Measurements from ENCODE around the gene LDB1.

The LDB1 gene

GRCh38 chr10:102113261-102113955 is 6.8 kb downstream of the LDB1 start:
- FAIRE-seq = no peak

- FAIRE-seq = no peak
Observed at GRCh38 chr10:102112210-102112817, 7.9 kb downstream of the LDB1 start.

- no peak for FAIRE-seq
Observed at GRCh38 chr10:102111276-102111675, 8.9 kb downstream of the LDB1 start.

DNA sequence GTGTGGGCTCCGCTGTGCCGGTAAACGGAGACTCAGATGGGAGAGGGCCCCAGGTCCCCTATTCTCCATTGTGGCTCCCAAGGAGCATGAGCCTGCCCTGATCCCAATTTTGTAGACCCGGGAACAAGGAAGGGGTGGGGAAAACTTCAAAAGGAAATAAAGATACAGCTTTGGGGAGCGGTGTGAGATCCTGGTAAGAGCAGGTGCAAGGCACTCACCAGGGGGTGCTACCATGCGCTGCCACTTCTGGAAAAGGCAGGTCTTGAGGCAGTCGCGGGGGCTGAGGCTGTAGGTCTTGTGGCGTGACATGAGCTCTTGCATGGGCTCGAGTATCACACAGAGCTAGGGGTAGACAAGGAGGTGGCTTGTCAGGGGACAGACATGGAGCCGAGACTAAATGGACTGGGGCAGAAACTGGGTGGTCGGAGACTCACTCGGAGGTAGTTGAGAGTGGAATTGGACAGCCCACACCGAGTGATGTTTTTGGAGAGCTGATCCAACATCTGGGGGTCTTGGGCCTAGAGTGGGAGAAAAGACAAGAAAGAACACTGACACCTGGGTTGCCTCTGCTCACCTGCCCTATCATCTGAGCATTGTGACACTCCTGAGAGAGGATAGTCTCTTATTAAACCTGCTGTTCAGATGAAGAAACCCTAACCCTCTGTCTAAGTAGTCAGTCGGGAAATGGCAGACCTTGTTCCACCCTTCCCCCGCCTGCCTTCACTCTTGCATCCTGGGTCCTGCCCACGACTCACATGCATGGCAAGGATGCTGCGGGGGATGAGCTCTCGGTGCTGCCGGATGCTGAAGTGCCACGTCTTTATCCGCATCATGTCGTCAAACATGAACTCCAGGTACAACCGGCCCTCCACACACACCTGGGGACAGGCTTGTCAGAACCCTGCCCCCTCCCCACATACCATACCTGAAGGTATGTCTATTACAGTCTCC is 10.7 kb downstream of the LDB1 start:
- no peak for FAIRE-seq

DNA sequence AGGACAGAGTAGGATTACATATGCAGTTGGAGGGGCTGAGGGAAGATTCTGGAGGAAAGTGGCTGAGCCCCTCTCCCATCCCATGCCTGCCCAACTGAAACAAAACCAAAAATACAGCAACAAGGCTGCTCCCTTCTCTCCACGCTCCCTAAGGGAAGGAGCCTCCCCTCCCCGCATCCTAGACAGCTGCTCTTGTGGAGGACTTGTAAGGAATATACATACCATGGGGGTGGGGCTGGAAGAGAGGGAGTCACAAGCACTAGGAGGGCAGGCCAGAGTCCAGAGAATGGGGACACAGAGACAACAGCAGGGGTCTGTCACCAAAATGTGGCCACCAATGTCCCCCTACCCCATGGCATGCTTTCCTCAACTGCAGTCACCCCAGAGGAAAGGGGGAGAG is 13.2 kb downstream of the LDB1 start:
- FAIRE-seq = no peak

DNA sequence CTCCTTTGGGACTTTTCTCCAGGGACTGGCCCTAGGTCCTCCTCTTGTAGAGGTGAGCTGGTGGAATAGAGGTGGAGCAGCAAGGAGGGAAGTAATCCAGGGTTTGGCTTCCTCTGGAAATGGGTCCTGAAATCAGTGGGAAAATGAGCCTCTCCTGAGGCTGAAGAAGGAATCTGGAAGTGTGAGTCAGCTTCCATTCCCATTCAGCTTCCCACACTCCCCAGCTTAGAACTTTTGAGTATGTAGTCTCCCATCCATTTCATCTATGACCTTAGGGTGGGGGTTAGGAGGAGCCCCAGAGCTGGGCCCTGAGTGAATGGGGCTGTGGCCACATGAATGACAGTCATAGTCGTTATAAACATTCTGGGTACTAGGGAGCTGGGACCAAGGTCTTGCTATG is 17.7 kb downstream of the LDB1 start:
- no peak for FAIRE-seq

DNA sequence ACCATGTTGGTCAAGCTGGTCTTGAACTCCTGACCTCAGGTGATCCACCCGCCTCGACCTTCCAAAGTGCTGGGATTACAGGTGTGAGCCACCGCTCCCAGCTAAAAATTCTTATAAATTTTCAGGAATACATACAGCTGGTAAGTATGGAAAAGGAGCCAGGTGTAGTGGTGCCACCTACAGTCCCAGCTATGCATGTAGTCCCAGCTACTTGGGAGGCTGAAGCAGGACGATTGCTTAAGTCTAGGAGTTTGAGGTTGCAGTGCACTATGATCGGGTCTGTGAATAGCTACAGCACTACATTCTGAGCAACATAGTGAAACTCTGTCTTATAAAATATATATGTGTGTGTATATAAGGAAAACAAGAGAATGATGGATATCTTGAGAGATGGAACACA is 19.0 kb downstream of the LDB1 start:
- no peak for FAIRE-seq

DNA sequence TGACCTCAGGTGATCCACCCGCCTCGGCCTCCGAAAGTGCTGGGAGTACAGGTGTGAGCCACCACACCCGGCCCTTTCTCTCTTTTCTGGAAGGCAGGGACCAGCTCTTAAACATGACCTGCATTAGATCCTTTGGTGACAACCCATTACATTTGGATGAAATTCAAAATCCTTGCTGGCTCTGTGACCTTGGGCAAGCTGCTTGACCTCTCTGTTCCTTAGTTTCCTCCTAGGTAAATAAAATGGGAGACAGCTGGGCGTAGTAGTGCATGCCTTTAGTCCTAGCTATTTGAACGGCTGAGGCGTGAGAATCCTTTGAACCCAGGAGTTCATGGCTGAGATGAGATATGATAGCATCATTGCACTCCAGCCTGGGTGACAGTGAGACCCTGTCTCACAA is 23.7 kb downstream of the LDB1 start:
- FAIRE-seq = no peak

GRCh38 chr10:102090772-102091171 is 29.4 kb downstream of the LDB1 start:
- FAIRE-seq = no peak

DNA sequence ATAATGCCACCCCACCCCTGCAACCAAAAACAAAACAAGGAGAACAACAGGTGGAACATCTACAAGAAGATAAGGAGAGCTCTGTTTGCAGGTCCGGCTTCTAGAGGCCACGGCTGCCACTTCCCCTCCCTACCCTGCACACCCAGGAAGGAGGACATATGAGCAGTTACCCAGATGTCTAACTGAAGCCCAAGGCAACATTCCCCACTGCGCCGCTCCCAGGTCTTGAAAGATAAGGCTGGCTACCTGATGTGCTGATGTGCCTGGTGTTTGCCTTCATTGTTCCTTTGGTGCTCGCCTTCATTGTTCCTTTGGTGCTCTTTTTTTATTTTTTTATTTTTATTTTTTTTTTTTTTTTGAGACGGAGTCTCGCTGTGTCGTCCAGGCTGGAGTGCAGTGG is 34.0 kb downstream of the LDB1 start:
- FAIRE-seq = no peak

DNA sequence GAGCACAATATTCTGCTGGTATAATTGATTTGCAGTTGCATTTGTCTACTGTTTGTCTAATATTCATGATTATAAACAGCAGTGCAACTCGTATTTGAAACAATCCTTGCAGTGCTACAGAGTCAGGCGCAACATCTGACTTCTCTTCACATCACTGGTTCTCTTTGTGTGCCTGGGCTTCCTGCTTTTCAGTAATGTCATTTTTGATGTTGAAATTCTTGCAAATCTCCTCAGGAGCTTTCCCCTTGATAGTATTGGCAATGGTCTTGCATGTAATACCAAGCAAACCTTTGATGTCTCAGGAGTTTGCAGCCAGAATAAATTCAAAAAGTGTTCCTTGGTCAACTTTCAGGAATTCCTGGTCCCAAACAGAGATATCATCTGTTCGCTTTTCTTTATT is 34.8 kb downstream of the LDB1 start:
- no peak for FAIRE-seq

GRCh38 chr10:102083541-102083940 is 36.6 kb downstream of the LDB1 start:
- no peak for FAIRE-seq

- FAIRE-seq = no peak
Observed at GRCh38 chr10:102072673-102073527, 47.3 kb downstream of the LDB1 start.

DNA sequence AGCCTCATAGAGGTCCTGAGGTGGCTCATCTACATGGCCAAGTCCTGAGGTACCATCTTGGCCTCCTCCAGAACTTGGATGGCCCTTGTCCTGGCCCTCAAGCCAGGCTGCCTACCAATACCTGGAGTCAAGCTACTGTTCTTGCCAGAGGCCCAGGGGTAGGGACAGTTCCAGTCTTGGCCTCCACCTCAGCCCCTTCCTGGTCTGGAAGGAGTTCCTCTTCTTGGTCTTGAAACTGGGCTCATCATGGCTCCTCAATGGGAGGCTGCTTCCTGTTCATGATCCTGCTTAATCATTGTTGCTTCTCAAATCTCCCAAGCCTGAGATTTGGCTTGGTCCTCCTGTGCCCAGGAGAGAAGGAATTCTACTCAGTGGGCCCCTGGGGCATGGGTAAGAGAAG is 51.1 kb downstream of the LDB1 start:
- no peak for FAIRE-seq

GRCh38 chr10:102068216-102068615 is 52.0 kb downstream of the LDB1 start:
- no peak for FAIRE-seq

- no peak for FAIRE-seq
Observed at GRCh38 chr10:102067091-102067916, 52.9 kb downstream of the LDB1 start.

DNA sequence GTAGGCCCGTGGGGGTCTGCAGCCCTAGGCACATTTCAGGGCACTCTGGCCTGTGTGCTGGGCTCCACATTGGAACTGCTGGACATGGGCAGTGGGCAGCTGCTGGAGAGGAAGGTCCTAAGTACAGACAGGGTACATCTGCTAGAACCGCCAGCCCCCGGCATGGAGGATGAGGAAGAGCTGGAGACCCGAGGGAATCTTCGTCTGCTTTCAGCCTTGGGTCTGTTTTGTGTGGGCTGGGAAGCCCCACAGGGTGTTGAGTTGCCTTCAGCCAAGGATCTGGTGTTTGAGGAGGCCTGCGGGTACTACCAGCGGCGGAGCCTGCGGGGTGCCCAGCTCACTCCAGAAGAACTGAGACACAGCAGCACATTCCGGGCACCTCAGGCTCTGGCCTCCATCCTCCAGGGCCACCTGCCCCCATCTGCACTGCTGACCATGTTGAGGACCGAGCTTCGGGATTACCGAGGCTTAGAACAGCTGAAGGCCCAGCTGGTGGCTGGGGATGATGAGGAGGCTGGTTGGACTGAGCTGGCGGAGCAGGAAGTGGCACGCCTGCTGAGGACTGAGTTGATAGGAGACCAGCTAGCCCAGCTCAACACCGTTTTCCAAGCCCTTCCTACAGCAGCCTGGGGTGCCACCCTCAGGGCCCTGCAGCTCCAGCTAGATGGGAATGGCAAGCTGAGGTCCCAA is 53.6 kb downstream of the LDB1 start:
- no peak for FAIRE-seq

DNA sequence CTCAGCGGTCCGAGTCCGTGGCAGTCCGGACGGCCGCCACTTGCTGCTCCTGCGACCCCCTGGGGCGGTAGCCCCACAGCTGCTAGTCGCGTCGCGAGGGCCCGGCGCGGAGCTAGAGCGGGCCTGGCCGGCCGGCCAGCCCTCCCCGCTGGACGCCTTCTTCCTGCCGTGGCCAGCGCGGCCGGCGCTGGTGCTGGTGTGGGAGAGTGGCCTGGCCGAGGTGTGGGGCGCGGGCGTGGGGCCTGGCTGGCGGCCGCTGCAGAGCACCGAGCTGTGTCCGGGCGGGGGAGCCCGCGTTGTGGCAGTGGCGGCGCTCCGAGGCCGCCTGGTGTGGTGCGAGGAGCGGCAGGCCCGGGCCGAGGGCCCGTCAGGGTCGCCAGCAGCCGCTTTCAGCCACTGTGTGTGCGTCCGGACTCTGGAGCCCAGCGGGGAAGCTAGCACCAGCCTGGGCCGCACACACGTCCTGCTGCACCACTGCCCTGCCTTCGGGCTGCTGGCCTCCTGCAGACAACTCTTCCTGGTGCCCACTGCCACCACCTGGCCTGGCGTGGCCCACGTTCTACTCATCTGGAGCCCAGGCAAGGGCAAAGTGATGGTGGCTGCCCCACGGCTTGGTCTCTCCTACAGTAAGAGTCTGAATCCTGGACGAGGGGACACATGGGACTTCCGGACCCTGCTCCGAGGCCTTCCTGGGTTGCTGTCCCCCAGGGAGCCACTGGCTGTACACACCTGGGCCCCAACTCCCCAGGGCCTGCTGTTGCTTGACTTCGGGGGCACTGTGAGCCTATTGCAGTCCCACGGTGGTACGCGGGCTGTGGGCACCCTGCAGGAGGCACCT is 54.4 kb downstream of the LDB1 start:
- FAIRE-seq = no peak

GRCh38 chr10:102064868-102065560 is 55.2 kb downstream of the LDB1 start, which contains the start of gene HPS6:
HPS6 (plus strand) TSS chr10:102065349; CDS start chr10:102065475, 126 bp downstream.
- no peak for FAIRE-seq
